GM18508 (cell line): ENCODE results near the gene ATP5F1E.
A peak's percentile ranks its signal among the peaks of the same experiment; 100 is the strongest.
"Not testable (repeated sequence)": the region's sequence is repeated elsewhere in the genome, so short reads cannot be mapped to it uniquely, and the experiment has no call there.

Experiments
- ATAC-seq: cut with Tn5 transposase; IDR thresholded peaks from one replicate; pipeline ENCODE4 v1.9.1; 2021; ENCODE audit warnings: moderate number of reproducible peaks; ENCODE audit not compliant: insufficient read depth, unreplicated experiment

Gene ATP5F1E

GRCh38 chr20:59044295-59044694 is 12.2 kb upstream of the ATP5F1E start:
- ATAC-seq = no peak

GRCh38 chr20:59043698-59044097 is 11.6 kb upstream of the ATP5F1E start:
- no peak for ATAC-seq

GRCh38 chr20:59042796-59043631 is 10.9 kb upstream of the ATP5F1E start:
- peak; percentile 49 for ATAC-seq

- peak; percentile 12 for ATAC-seq
Observed at GRCh38 chr20:59042151-59042795, 10.1 kb upstream of the ATP5F1E start, which contains the start of gene PRELID3B. Gene PRELID3B (minus strand): TSS chr20:59042786. CDS start chr20:59042730, 56 bp downstream.

GRCh38 chr20:59041487-59041886 is 9.4 kb upstream of the ATP5F1E start:
- not testable (repeated sequence) for ATAC-seq

GRCh38 chr20:59040667-59041066 is 8.5 kb upstream of the ATP5F1E start:
- ATAC-seq = no peak

- ATAC-seq = no peak
Observed at GRCh38 chr20:59039233-59039632, 7.1 kb upstream of the ATP5F1E start.

- no peak for ATAC-seq
Observed at GRCh38 chr20:59037386-59037785, 5.3 kb upstream of the ATP5F1E start.

- ATAC-seq = no peak
Observed at GRCh38 chr20:59035381-59035780, 3.2 kb upstream of the ATP5F1E start.

- ATAC-seq = no peak
Observed at GRCh38 chr20:59033616-59034165, 1.6 kb upstream of the ATP5F1E start.

GRCh38 chr20:59033093-59033492 is 958 bp upstream of the ATP5F1E start:
- ATAC-seq = no peak

- peak; percentile 28 for ATAC-seq
Observed at GRCh38 chr20:59032713-59033059, 551 bp upstream of the ATP5F1E start.

GRCh38 chr20:59031564-59032022 is 542 bp downstream of the ATP5F1E start:
- ATAC-seq = no peak

GRCh38 chr20:59030911-59031563 is 1.1 kb downstream of the ATP5F1E start:
- ATAC-seq = no peak

GRCh38 chr20:59028812-59029211 is 3.3 kb downstream of the ATP5F1E start:
- ATAC-seq = no peak

- no peak for ATAC-seq
Observed at GRCh38 chr20:59027741-59028320, 4.3 kb downstream of the ATP5F1E start.

GRCh38 chr20:59026904-59027740 is 5.0 kb downstream of the ATP5F1E start:
- no peak for ATAC-seq

GRCh38 chr20:59025511-59025910 is 6.6 kb downstream of the ATP5F1E start:
- ATAC-seq = no peak

- ATAC-seq = no peak
Observed at GRCh38 chr20:59025086-59025485, 7.0 kb downstream of the ATP5F1E start.

- no peak for ATAC-seq
Observed at GRCh38 chr20:59024111-59024530, 8.0 kb downstream of the ATP5F1E start.
